Tongue (tissue), 2 donors: ENCODE data around the gene PLIN5. TPM values are rescaled to one million over a fixed set of nuclear protein-coding genes. Genes with fewer than 3 reads are reported as not detected.
"Not testable (repeated sequence)": the region's sequence is repeated elsewhere in the genome, so short reads cannot be mapped to it uniquely, and the experiment has no call there.

Experiments
- DNase-seq: peaks from one replicate; pipeline ENCODE4 v3.0.0-alpha.2; 2015
- total RNA-seq: library from RNA; depleted of rRNA; stranded (reverse); fragments of >200 nt; gene quantifications from one replicate; pipeline ENCODE4 v1.2.3, GENCODE V29; 2014

The PLIN5 gene
- total RNA-seq, 1 donor from 2014 or later: 4.8 TPM

DNA sequence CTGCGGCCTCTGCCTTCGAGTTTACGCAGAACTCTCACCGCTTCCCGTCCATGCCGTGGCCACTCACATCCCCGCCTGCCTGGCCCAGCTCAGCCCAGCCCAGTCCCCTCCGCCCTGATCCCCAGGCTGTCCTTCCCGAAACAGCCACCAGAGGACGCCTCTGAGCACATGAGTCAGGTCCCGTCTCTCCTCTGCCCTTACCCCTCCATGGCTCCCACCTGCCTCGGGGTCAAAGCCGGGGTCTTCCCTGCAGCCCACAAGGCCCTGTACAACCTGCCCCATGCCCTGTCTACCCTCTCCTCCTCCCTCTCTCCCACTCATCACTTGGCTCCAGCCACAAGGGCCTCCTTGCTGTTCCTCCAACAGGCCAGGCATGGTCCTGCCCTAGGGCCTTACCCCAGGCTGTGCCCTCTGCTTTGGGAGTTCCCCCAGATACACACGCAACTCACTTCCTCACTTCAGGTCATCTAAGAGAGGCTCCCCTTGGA lies 32.6 kb upstream of the PLIN5 start:
- DNase-seq: peak; percentile 76

DNA sequence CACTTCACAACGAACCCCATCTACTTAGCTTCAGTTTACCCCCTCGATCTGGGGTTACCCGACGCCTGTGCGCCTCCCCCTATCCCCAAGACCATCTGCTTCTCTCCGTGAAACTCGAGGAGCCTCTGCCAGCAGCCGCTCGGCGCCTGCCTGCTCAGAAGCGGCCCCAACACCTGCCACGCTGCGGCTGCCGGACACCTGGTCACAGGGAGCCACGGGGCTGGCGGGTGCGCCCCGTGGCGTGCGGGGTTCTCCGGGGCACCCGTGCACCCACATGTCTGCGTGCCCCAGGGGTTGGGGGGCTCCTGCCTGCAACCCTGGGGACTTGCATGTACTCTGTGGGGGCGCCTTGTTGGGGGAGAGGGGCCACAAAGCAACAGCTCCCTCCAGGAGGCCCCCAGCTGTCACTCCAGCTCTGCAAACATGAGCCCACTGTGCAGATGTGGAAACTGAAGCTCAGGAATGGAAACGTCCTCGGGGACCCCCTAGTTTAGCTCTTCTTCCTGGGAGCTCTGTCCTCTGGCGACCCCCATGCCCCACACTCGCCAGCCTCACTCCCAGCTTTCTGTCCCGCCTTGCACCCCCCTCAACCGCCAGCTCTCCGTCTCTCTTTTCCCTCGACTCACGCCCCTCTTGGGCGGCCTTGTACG lies 31.5 kb upstream of the PLIN5 start:
- peak; percentile 83 for DNase-seq

DNA sequence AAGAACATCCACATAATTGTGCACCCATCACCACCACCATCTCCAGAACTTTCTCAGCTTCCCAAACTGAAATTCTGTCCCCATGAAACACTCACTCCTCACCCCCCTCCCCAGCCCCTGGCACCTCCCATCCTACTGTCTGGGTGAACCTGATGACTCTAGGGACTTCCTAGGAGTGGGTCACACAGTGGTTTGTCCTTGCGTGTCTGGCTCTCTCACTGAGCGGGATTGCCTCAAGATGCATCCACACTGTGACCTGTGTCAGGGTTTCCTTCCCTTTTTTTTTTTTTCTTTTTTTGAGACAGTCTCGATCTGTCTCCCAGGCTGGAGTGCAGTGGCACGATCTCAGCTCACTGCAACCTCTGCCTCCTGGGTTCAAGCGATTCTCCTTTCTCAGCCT lies 28.5 kb upstream of the PLIN5 start:
- DNase-seq: not testable (repeated sequence)

DNA sequence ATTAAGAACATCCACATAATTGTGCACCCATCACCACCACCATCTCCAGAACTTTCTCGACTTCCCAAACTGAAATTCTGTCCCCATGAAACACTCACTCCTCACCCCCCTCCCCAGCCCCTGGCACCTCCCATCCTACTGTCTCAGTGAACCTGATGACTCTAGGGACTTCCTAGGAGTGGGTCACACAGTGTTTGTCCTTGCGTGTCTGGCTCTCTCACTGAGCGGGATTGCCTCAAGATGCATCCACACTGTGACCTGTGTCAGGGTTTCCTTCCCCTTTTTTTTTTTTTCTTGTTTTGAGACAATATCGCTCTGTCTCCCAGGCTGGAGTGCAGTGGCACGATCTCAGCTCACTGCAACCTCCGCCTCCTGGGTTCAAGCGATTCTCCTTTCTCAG lies 27.1 kb upstream of the PLIN5 start:
- not testable (repeated sequence) for DNase-seq

DNA sequence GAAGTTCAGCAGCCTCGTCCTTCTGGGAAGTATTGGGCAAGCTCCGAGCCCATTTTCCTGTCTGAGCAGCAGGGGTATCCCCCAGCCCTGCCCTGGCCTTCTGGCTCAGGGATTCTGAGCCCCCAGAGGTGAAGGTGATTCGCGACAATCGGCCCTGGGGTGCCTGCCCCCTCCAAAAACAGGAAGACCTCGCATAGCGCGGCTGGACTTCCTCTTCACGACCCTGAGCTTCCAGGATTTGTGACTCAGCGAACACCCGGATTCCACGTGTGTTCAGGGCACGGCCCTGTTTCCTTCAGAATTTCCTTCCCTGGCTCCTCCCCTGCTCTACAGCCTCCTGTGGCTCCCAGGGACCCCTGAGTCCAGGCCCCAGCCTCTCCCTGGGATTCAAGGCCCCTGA lies 24.5 kb upstream of the PLIN5 start, which contains the start of gene SEMA6B:
SEMA6B (minus strand) TSS at position 116 of the 400 bp plus-strand sequence. CDS start 1,227 bp downstream, outside the sequence.
- no peak for DNase-seq

DNA sequence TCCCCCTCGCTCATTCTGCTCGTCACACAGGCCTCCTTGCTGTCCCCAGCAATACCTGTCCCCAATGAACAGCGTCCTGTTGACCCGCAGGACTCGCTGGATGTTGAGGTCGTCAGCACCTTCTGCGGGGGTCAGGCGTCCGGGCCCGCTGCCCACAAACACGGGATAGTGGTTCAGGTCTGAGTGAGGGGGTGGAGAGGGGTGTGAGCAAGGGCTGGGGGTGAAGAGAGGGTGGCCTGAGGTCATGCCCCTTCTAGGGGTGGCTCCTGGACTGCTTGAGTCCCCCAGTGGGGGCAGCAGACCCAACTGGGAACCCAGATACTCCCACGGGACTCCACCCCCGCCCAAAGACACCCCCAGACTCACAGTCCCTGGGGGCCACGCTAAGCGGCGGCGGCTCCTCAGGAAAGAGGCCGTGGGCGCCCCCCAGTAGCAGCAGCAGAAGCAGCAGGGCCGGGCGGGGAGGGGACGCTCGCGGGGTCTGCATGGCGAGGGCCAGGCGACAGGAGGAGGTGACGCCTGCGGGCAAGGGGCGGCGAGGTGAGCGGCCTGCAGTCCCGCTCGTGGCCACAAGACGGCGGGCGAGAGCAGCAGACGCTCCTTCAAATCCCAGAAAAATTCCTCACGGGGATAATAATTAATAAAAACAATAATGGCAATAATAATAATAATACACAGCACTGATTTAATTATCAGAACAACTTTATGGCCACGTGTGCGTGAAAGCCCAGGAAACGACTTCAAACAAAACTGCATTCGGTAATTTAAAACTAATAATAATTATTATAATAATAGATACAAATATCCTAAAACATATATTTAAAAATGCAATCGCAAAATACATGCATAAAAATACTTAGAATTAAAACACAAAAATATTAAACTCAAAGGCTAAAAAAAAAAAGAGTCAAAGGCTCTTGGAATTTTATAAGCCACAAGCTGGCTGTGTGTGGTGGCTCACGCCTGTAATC lies 23.2 kb upstream of the PLIN5 start:
- peak; percentile 50 for DNase-seq

DNA sequence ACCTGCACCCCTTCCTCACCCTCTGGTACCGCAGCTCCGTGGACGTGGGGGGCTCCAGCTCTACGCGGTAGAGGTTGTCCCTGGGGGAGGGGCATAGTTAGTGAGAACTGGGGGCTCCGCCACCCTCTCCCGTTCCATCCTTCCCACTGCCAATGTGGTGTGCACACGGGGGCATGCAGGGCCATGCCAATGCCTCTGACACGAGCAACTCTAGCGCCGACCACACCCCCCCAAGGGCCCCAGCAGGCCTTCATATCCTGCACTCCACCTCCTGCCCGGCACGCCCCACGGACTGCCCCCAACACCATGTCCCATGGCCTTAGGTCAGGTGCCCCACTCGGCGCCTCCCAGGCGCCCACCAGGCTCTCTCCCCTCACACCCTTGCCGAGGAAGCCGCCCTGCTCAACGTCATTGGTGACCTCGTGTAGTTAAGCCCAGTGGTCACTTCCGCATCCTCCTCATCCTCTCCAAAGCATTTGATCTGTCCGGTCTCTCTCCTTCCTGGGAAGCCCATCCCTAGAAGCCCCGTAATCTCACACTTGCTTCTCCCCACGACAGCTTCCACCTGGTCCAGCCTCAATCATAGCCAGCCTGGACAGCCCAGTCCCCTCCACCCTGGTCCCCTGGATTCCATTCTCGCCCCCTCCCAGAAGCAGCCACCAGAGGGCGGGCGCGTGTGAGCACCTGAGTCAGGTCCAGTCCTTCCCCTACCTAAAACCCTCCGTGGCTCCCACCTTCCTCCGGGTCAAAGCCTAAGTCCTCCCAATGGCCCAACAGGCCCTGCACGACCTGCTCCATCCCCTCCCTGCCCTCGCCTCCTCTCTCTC lies 22.3 kb upstream of the PLIN5 start:
- no peak for DNase-seq

DNA sequence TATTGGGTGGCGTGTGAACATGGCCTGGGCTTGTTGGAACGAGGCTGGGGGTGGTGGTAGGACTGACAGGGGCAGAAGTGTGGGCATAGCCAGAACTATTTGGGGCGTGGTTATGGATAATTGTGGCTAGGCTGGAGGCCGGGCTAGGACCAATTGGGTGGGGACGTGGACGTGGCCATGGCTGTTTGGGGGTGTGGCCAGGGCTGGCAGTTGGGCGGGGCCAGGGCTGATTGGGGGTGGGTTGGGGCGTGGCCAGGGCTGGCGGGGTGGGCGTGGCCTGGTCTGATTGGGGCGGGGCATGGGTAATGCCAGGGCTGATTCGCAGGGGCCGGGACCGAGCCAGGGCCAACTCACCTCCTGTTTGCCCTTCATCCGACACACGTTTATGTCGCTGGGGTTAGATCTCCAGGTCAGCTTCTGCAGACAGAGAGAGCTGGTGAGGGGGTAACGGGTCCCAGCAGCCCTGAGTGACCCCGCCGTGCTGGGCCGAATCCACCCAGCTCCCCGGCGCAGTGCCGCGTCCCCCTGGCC lies 21.6 kb upstream of the PLIN5 start:
- DNase-seq: no peak

DNA sequence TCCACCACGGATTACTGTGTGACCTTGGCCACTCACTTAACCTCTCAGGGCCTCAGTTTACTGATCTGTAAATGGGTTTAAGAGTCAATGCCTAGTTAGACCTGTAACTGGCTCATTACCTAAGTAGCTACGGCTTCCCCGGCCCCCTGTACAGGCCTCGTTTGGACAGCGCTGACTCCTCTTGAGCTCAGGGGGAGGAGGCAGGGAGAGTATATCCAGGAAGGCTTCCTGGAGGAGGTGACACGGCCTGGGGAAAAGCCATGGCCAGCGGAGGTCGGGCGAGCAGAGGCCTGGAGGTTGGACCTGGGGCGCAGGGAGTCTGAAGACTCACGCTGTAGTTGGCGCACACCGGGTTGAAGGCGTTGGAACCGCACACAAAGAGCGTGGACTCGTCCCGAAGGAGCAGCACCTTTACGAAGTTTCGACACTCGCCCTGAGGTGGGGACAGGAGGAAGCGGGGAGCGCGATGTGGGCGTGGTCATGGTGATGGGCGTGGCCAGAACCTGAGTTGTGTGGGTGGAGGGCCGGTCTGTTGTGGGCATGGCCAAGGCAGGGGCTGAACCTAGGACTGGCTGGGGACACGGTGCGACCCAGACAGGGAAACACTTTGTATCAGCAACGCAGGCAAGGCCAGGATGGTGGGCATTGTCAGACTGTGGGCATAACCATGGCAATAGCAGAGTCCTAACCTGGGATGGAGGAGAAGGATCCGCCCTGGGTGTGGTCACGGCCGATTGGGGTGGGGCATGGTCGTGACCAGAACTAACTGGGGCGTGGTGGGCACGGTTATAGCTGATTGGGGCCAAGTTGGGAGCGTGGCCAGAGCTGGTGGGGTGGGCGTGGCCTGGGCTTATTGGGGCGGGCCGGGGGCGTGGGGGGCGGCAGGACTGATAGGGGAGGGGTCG lies 20.9 kb upstream of the PLIN5 start:
- no peak for DNase-seq

DNA sequence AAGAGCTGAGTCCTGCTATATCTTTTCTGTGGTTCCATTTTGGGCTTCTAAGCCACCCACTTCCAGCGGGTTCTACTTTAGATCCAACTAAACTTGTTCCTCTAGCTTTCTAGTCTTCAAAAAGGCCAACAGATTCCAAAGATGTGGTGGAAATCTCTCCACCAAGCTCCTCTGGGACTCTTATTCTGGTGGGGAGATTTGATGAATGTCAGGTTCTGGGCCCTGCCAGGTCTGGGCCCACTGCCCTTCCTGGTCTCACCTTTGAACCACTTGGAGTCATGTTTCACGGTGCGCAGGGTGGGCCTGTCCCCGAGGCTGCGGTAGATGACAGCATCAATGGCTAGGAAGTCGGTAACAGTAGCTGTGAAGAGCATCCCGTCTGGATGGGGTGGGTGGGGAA lies 19.7 kb upstream of the PLIN5 start:
- DNase-seq: no peak

DNA sequence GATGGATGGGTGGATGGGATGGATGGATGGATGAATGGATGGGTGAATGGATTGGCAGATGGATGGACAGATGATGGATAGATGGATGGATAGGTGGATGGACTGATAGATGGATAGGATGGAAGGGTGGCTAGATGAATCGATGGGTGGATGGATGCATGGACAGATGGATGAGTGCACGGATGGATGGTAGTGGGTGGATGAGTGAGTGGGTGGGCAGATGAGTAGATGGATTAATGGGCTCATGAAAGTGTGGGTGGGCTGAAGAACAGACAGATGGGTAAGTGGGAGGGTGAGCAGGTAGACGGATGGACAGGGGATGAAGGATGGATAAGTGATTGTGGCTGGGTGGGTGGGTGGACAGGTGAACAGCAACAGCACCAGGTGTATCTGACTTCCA lies 18.8 kb upstream of the PLIN5 start:
- no peak for DNase-seq

DNA sequence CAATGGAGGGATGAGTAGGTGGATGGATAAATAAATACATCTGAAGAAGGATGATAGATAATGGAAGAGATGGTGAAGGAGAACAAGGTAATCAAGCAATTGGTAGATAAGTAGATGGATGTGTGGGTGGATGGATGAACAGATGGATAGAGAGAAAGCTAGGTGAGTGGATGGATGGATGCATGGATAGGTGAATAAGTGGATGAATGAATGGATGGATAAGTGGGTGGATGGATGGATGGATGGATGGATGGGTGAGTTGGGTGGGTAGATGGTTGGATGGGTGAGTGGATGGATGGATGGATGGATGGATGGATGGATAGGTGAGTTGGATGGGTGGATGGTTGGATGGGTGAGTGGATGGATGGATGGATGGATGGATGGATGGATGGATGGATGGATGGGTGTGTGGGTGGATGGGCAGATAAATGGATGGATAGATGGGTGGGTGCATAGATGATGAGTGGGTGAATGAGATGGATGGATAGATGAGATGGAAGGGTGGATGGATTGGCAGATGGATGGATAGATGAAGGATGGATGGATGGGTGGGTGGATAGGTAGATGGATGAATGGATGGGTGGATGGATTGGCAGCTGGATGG lies 18.2 kb upstream of the PLIN5 start:
- DNase-seq: no peak

DNA sequence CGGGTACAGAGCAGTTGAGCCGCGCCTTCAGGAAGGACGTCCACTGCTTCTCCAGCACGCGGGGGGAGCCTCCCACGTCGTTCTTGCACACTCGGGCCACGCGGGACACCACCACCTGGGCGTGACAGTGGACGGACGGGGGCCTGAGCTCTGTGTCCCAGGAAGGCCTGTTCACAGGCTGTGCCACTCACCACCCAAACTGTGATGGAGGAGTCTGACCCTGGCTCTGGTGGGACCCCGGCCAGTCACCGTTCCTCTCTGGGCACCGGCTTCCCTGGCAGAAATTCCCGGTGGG lies 17.4 kb upstream of the PLIN5 start:
- DNase-seq: no peak

DNA sequence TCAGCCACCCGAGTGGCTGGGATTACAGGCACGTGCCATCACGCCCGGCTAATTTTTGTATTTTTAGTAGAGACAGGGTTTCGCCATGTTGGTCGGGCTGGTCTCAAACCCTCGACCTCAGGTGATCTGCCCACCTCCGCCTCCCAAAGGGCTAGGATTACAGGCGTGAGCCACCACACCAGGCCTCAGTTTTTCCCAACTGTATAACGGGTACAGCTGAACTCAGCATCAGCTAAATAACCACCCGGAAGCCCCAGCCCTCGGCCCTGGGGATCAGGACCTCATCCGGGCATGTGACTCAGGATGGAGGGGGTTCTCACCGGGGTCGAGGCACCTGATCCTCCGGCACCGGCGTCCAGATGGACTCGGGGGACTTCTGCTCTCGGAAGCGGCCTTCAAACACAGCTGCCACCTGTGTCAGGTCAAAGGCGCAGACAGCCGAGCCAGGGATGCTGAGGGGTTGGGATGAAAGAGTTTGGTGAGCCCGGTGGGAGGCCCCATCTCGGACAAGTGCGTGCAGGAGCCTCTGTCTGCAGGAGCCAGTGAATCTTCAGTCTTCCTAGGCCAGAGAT lies 15.5 kb upstream of the PLIN5 start:
- DNase-seq: no peak

DNA sequence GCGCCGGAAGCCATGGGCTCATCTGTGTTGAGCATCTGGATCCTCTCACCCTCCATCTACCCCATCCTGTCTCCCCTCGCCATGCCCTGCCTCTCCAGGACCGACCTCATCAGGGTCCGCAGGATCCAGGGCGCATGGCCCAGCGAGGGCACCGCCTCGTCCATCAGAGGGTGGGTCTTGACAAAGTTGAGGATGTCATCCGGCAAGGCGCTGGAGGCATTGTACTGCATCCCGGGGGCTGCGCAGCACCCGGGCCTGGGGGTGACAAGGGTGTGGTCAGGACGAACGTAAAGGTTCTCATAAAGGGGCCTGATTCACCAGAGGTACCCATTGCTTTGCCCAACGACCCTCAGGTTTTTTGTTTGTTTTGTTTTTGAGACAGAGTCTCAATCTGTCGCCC lies 15.0 kb upstream of the PLIN5 start:
- no peak for DNase-seq

DNA sequence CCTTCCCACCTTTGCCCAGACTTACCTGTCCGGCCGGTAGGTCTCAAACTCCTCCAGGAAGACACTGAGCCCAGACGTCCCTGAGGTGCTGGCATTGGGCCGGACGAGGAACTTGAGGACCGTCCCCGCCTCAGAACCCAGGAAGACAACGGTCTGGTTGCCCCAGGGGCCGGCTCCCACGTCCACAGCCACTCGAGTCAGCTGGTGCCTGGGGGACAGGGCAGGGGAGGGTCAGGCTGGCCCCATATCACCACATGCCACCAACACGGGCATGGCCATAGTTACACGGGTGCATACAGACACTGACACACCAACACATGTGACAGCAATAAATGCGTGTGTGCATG lies 13.2 kb upstream of the PLIN5 start:
- no peak for DNase-seq

DNA sequence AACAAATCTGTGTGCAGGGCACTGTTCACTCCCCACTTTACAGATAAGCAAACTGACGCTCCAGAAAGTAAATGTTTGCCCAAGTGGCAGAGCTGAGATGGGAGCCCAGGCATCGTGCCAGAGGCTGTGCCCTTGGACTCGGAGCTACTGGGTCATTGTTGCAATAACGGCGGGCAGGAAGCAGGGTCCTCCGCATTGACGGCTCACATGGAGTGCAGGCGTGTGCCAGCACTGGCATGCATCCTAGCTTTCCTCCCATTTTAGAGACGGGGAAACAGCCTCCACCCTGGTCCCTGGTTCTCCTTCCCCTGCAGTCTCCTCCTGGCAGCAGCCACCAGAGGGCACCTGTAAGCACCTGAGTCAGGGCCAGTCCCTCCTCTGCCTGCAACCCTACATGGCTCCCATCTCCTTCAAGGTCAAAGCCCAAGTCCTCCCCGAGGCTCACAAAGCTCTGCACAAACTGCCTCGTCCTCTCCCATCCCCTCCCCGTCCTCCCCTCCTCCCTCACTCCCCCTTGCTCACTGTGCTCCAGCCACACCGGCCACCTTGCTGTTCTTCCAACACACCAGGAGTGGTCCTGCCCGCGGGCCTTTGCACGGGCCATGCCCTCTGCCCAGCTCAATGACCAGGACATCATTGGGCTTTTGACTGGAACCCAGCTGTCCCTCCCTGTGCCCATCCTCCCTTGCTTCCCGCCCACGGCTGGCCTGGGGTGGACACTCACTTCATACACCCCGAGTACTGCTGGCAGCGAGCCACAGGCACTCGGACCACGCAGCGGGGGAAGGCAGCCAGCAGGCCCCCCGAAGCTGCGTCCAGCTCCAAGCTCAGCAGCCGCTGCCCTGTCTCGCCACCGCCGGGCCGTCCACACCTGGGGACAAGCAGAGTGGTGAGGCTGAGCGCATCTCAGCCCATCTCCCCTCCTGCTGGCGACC lies 12.5 kb upstream of the PLIN5 start:
- no peak for DNase-seq

DNA sequence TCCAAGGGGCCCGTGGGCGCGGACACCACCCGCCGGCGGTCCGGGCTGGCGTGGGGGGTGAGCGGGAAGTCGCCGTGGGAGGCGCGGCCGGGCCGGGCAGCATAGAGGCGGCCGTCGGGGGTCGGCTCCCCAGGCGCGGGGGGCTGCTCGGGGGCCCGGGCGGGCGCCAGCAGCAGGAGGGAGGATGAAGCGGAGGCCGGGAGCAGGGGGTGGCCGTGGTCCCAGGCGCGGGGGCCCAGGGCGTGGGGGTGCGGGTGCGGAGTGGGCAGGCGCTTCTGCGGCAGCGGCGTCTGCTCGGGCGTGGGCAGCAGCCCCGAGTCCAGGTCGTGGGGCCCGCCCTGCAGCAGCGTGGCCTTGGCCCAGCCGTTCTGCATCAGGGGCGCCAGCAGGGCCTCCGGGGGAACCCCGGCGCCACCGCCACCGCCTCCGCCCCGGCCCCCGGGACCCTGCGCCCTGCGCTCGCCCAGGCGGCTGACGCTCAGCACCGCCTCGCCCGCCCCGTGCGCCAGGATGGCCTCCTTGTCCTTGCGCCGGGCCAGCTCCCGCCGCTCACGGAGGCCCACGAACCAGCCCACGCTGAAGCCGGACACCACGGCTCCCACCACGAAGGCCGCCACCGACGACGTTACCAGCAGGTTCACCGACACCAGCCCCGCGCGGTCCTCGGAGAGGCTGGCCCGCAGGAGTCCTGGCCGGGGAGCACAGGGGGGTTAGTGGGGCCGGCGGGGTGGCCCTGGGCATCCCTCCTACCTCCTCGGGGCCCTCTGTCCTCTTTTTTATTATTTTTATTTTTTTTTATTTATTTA lies 9.0 kb upstream of the PLIN5 start:
- DNase-seq: no peak
